ENCODE measurements around the gene POU2F2. TPM values are rescaled to one million over a fixed set of nuclear protein-coding genes. Genes with fewer than 3 reads are reported as not detected.

Gene POU2F2
- total and polyA plus RNA-seq, 3 donors from 2014 or later, result 9.4 to 20.6 (median 13.2) TPM

- Histone ChIP-seq H3K27me3 (no peaks in the 10 kb centered on the region), H3K4me3 (no peak overlapping the region), H3K9me3 (no peaks in the 10 kb centered on the region), H3K27ac (no peak overlapping the region), H3K4me1 (no peaks in the 10 kb centered on the region), H3K36me3 (ENCODE audit: low read depth, missing control alignments) (no peaks in the 10 kb centered on the region)
- 78 to 82% methylated on average over 11 of the region's 11 CpGs for WGBS, 2 donors
- no peak for DNase-seq
- TF ChIP-seq, protein P1, sequence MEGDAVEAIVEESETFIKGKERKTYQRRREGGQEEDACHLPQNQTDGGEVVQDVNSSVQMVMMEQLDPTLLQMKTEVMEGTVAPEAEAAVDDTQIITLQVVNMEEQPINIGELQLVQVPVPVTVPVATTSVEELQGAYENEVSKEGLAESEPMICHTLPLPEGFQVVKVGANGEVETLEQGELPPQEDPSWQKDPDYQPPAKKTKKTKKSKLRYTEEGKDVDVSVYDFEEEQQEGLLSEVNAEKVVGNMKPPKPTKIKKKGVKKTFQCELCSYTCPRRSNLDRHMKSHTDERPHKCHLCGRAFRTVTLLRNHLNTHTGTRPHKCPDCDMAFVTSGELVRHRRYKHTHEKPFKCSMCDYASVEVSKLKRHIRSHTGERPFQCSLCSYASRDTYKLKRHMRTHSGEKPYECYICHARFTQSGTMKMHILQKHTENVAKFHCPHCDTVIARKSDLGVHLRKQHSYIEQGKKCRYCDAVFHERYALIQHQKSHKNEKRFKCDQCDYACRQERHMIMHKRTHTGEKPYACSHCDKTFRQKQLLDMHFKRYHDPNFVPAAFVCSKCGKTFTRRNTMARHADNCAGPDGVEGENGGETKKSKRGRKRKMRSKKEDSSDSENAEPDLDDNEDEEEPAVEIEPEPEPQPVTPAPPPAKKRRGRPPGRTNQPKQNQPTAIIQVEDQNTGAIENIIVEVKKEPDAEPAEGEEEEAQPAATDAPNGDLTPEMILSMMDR (IDR thresholded peaks at IDR 0.05), result no peak
- TF ChIP-seq POLR2A (IDR thresholded peaks at IDR 0.05), result no peak
- intact Hi-C loops (cut with DNase I; ENCODE audit: low total_unique reads), result no loop called here
Measured at GRCh38 chr19:42086770-42087550, 45.3 kb downstream of the POU2F2 start.

- Histone ChIP-seq H3K27ac (no peak overlapping the region), H3K36me3 (ENCODE audit: low read depth, missing control alignments) (no peaks in the 10 kb centered on the region), H3K4me1 (peaks cover 3% of the 10 kb centered on the region), H3K9me3 (no peaks in the 10 kb centered on the region), H3K4me3 (no peak overlapping the region), H3K27me3 (no peaks in the 10 kb centered on the region)
- 88% methylated on average over 8 to 9 of the region's 9 CpGs for WGBS, 2 donors
- TF ChIP-seq POLR2A (IDR thresholded peaks at IDR 0.05), result no peak
- TF ChIP-seq, protein P1 (IDR thresholded peaks at IDR 0.05), result no peak
- intact Hi-C loops (cut with DNase I; ENCODE audit: low total_unique reads), result no loop called here
- no peak for DNase-seq
Measured at GRCh38 chr19:42086188-42086736, 46.0 kb downstream of the POU2F2 start.

- WGBS, 2 donors, result 96 to 97% methylated on average over 5 of the region's 5 CpGs
- Histone ChIP-seq H3K4me1 (peaks cover 3% of the 10 kb centered on the region), H3K27ac (no peak overlapping the region), H3K9me3 (no peaks in the 10 kb centered on the region), H3K27me3 (no peaks in the 10 kb centered on the region), H3K4me3 (no peak overlapping the region), H3K36me3 (ENCODE audit: low read depth, missing control alignments) (no peaks in the 10 kb centered on the region)
- TF ChIP-seq, protein P1 (IDR thresholded peaks at IDR 0.05), result no peak
- TF ChIP-seq POLR2A (IDR thresholded peaks at IDR 0.05), result no peak
- intact Hi-C loops (cut with DNase I; ENCODE audit: low total_unique reads), result no loop called here
- no peak for DNase-seq
Measured at GRCh38 chr19:42083537-42083936, 48.7 kb downstream of the POU2F2 start.

DNA sequence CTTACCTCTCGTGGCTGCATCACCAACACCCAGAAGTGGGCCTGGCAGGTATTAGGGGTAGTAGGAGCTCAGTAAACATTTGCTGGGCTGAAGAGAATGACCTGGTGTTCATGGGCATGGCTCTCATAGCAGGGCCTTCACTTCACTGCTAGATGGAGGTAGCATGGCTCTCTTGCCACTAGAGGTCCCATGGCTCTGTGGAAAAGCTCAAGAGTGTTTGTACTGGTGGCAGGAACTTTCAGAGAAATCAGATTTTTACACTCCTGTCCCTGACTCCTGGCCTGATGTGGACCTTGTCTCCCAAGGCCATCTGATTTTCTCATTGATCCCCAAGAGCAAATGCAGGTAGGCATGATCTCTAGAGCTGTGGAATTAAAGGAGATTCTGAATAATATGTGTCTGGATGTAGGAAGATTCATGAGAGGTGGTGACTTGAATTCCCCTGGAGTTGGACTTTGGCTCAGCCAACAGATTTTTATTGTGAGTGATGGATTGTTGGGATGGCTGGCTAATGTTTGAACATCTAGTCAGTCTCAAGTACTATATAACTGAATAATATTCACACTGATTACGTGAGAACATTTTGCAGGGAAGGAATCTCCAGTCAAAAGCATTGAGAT is 50.6 kb downstream of the POU2F2 start:
- H3K36me3 ChIP-seq (ENCODE audit: low read depth, missing control alignments), result no peaks in the 10 kb centered on the region
- H3K4me1 ChIP-seq, result peaks cover 8% of the 10 kb centered on the region
- H3K4me3 ChIP-seq, result no peak overlapping the region
- no peaks in the 10 kb centered on the region for H3K9me3 ChIP-seq
- DNase-seq, result peak; percentile 32
- H3K27ac ChIP-seq, result no peak overlapping the region
- H3K27me3 ChIP-seq, result no peaks in the 10 kb centered on the region
- TF ChIP-seq, protein P1 (IDR thresholded peaks at IDR 0.05), result peak in 2 of 3 experiments; percentile 17 to 31
- no peak for TF ChIP-seq POLR2A (IDR thresholded peaks at IDR 0.05)
- 69 to 71% methylated on average over 2 of the region's 2 CpGs for WGBS, 2 donors
- intact Hi-C loops (cut with DNase I; ENCODE audit: low total_unique reads), result no loop called here
